Astrocyte (in vitro differentiated cells and primary cell): ENCODE measurements around the gene RASSF5. TPM values are rescaled to one million over a fixed set of nuclear protein-coding genes. Genes with fewer than 3 reads are reported as not detected.
A peak's percentile ranks its signal among the peaks of the same experiment; 100 is the strongest.

Experiments
- DNase-seq: peaks from one replicate; pipeline ENCODE4 v3.0.0-alpha.2; 2010; ENCODE audit warnings: low read depth
- FAIRE-seq: peaks from 2 replicates; lab custom pipeline; 2011; peaks lifted over from hg19 to GRCh38; lab: Jason Lieb, UNC
- H2AFZ ChIP-seq: 2 replicates; pipeline ENCODE4 v1.6.0; 2012; ENCODE audit warnings: low read depth, low read length, inconsistent platforms
- H3K27ac ChIP-seq: 2 replicates; pipeline ENCODE4 v1.5.1; 2011; ENCODE audit warnings: low read depth, low read length, inconsistent platforms
- H3K27me3 ChIP-seq: 2 replicates; pipeline ENCODE4 v1.6.0; 2011; ENCODE audit warnings: low read length, inconsistent platforms; ENCODE audit not compliant: insufficient read depth
- H3K36me3 ChIP-seq: 2 replicates; pipeline ENCODE4 v1.5.1; 2011; ENCODE audit warnings: low read length, inconsistent platforms; ENCODE audit not compliant: insufficient read depth
- H3K4me1 ChIP-seq: 2 replicates; pipeline ENCODE4 v1.5.1; 2011; ENCODE audit warnings: low read length, inconsistent platforms; ENCODE audit not compliant: insufficient read depth
- H3K4me2 ChIP-seq: 2 replicates; pipeline ENCODE4 v1.6.0; 2012; ENCODE audit warnings: low read length, inconsistent platforms
- H3K4me3 ChIP-seq: 2 replicates; pipeline ENCODE4 v1.5.1; 2011; ENCODE audit warnings: low read depth, mild to moderate bottlenecking, low read length, inconsistent platforms; ENCODE audit not compliant: insufficient read depth
- H3K79me2 ChIP-seq: 2 replicates; pipeline ENCODE4 v1.6.0; 2012; ENCODE audit warnings: mild to moderate bottlenecking, low read length, inconsistent platforms; ENCODE audit not compliant: insufficient read depth
- H3K9ac ChIP-seq: 2 replicates; pipeline ENCODE4 v1.6.0; 2012; ENCODE audit warnings: mild to moderate bottlenecking, low read length, inconsistent platforms
- H3K9me3 ChIP-seq: 2 replicates; pipeline ENCODE4 v1.5.1; 2012; ENCODE audit warnings: low read depth, mild to moderate bottlenecking, low read length, inconsistent platforms; ENCODE audit not compliant: insufficient read depth
- H4K20me1 ChIP-seq: 2 replicates; pipeline ENCODE4 v1.6.0; 2012; ENCODE audit warnings: low read length, inconsistent platforms; ENCODE audit not compliant: insufficient read depth
- H3K27ac Mint-ChIP-seq: one replicate; pipeline ENCODE4 v1.8.0; 2021; ENCODE audit warnings: mild to moderate bottlenecking, mixed read lengths; ENCODE audit not compliant: unreplicated experiment
- H3K27me3 Mint-ChIP-seq: one replicate; pipeline ENCODE4 v1.8.0; 2021; ENCODE audit warnings: low read depth, mixed read lengths; ENCODE audit not compliant: unreplicated experiment
- H3K36me3 Mint-ChIP-seq: one replicate; pipeline ENCODE4 v1.8.0; 2021; ENCODE audit warnings: low read depth, mixed read lengths; ENCODE audit not compliant: unreplicated experiment
- H3K4me1 Mint-ChIP-seq: one replicate; pipeline ENCODE4 v1.8.0; 2021; ENCODE audit warnings: low read depth, mixed read lengths; ENCODE audit not compliant: unreplicated experiment
- H3K4me3 Mint-ChIP-seq: one replicate; pipeline ENCODE4 v1.8.0; 2021; ENCODE audit warnings: mild to moderate bottlenecking, moderate library complexity, mixed read lengths; ENCODE audit not compliant: unreplicated experiment
- H3K9me3 Mint-ChIP-seq: one replicate; pipeline ENCODE4 v1.8.0; 2021; ENCODE audit warnings: mild to moderate bottlenecking, mixed read lengths; ENCODE audit not compliant: unreplicated experiment
- EZH2 ChIP-seq: IDR thresholded peaks from 2 replicates; pipeline ENCODE4 v1.6.1; 2012; ENCODE audit warnings: mild to moderate bottlenecking, low read length, inconsistent platforms; ENCODE audit not compliant: insufficient read depth
- total RNA-seq: library from RNA; stranded (reverse); gene quantifications from 2 replicates; pipeline ENCODE4 v1.2.1, GENCODE V29; 2021
- TF ChIP-seq, protein P1 (sequence below): IDR thresholded peaks from 2 replicates; pipeline ENCODE4 v1.5.1; 2011; ENCODE audit warnings: low read depth, mild to moderate bottlenecking, inconsistent platforms, low read length, moderate library complexity; ENCODE audit not compliant: insufficient read depth

RASSF5 gene
- total RNA-seq, 1 donor from 2014 or later: 0.43 TPM

DNA sequence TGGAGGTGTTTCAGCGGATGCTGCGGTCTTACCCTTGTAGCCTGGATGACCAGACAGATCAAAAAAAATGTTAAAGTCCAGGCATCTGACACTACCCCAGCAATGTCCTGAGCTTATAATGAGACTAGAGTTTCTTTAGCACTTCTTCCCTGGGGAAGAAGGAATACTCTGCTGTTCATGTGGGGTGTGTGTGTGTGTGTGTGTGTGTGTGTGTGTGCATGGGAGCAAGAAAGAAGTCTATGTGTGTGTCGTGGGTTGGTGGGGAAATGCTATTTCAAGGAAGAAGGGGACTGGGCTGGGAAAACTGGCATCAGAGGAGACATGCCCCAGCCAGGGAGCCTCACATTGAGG lies 3.0 kb upstream of the RASSF5 start:
- Mint-ChIP-seq H3K27ac (no peak overlapping the region), H3K4me3 (no peak overlapping the region), H3K4me1 (peaks cover 30% of the 10 kb centered on the region), H3K27me3 (peaks cover 34% of the 10 kb centered on the region), H3K36me3 (no peaks in the 10 kb centered on the region), H3K9me3 (no peaks in the 10 kb centered on the region)
- no peak overlapping the region for H3K9ac ChIP-seq
- H3K36me3 ChIP-seq: no peaks in the 10 kb centered on the region
- DNase-seq: no peak
- H3K4me2 ChIP-seq: peak overlapping the region; percentile 69
- no peak overlapping the region for H3K27ac ChIP-seq
- H3K79me2 ChIP-seq: no peaks in the 10 kb centered on the region
- peaks cover 6% of the 10 kb centered on the region for H4K20me1 ChIP-seq
- H3K9me3 ChIP-seq: no peaks in the 10 kb centered on the region
- no peak for FAIRE-seq
- H2AFZ ChIP-seq: no peak overlapping the region
- no peak overlapping the region for H3K4me3 ChIP-seq
- H3K4me1 ChIP-seq: peaks cover 36% of the 10 kb centered on the region
- peaks cover 31% of the 10 kb centered on the region for H3K27me3 ChIP-seq
- TF ChIP-seq, protein P1, sequence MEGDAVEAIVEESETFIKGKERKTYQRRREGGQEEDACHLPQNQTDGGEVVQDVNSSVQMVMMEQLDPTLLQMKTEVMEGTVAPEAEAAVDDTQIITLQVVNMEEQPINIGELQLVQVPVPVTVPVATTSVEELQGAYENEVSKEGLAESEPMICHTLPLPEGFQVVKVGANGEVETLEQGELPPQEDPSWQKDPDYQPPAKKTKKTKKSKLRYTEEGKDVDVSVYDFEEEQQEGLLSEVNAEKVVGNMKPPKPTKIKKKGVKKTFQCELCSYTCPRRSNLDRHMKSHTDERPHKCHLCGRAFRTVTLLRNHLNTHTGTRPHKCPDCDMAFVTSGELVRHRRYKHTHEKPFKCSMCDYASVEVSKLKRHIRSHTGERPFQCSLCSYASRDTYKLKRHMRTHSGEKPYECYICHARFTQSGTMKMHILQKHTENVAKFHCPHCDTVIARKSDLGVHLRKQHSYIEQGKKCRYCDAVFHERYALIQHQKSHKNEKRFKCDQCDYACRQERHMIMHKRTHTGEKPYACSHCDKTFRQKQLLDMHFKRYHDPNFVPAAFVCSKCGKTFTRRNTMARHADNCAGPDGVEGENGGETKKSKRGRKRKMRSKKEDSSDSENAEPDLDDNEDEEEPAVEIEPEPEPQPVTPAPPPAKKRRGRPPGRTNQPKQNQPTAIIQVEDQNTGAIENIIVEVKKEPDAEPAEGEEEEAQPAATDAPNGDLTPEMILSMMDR: no peak
- TF ChIP-seq EZH2: no peak

DNA sequence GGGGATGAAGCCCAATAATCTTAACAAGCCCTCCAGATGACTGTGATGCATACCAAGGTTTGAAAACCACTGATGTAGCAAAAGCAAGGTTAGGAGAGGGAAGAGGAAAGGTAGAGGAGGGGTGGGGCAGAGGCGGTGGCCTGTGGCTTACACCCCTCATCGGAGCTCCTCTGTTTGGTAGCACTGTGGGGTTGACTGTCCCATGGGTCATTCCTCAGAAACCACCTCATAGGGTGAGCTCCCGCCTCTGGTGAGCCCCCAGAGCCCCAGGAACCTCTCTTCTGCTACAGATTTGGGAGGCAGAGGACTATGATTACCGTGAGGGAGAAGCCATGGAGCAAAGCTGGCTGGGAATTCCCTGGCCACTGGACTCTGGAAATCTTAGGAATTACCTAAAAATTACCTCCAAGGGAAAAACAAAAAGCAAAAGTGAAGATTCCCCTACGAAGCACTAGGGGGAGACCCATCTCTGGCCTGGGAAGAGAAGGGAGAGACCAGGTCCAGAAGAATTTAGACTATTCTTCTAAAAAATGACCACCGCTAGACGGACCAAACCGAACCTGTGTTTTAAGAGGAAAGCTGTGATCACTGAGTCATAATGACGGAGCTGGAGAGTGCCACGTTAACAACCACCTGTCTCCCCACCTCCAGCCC lies 1.5 kb upstream of the RASSF5 start:
- H3K4me3 ChIP-seq: no peak overlapping the region
- H3K4me2 ChIP-seq: no peak overlapping the region
- H3K4me1 ChIP-seq: peaks cover 33% of the 10 kb centered on the region
- peaks cover 45% of the 10 kb centered on the region for H3K27me3 ChIP-seq
- no peak overlapping the region for H3K27ac ChIP-seq
- no peaks in the 10 kb centered on the region for H3K36me3 ChIP-seq
- H3K79me2 ChIP-seq: no peaks in the 10 kb centered on the region
- no peaks in the 10 kb centered on the region for H3K36me3 Mint-ChIP-seq
- no peak for FAIRE-seq
- no peaks in the 10 kb centered on the region for H3K9me3 ChIP-seq
- no peak overlapping the region for H3K27ac Mint-ChIP-seq
- no peak for TF ChIP-seq EZH2
- TF ChIP-seq, protein P1: peak; percentile 64
- H3K9ac ChIP-seq: no peak overlapping the region
- H3K27me3 Mint-ChIP-seq: peaks cover 48% of the 10 kb centered on the region
- H3K4me3 Mint-ChIP-seq: peak overlapping the region; percentile 71
- DNase-seq: peak; percentile 64
- no peak overlapping the region for H2AFZ ChIP-seq
- peaks cover 30% of the 10 kb centered on the region for H3K4me1 Mint-ChIP-seq
- no peaks in the 10 kb centered on the region for H3K9me3 Mint-ChIP-seq
- peaks cover 9% of the 10 kb centered on the region for H4K20me1 ChIP-seq
